Caco-2 (cell line): ENCODE measurements around the gene CLEC4G. TPM values are rescaled to one million over a fixed set of nuclear protein-coding genes. Genes with fewer than 3 reads are reported as not detected.
A peak's percentile ranks its signal among the peaks of the same experiment; 100 is the strongest.

Experiments used
- BruUV-seq: library from RNA; stranded (reverse); fragments of 400-500 nt; replicated peaks from 2 replicates; lab custom pipeline; 2021; lab: Mats Ljungman, UMichigan
- CTCF ChIA-PET: fragments of 300-600 bp; sonication (Branson Sonifier 250); formaldehyde crosslinking; loops from one replicate; lab custom pipeline; 2022; ENCODE audit warnings: antibody characterized with exemption; lab: Charles Lee
- POLR2A ChIA-PET: fragments of 300-600 bp; sonication (Branson Sonifier 250); formaldehyde crosslinking; loops from one replicate; lab custom pipeline; 2022; ENCODE audit warnings: antibody characterized with exemption; lab: Charles Lee
- DNase-seq, 2 experiments: peaks; one replicate each; pipeline versions ENCODE4 v3.0.0 to v3.0.0-alpha.2; 2020 to 2022
- H3K27me3 ChIP-seq: replicated peaks from 2 replicates; pipeline ENCODE4 v1.6.0; 2011; ENCODE audit warnings: low read length; ENCODE audit not compliant: control insufficient read depth, insufficient read depth
- H3K36me3 ChIP-seq: 2 replicates; pipeline ENCODE4 v1.5.1; 2011; ENCODE audit warnings: low read length; ENCODE audit not compliant: control insufficient read depth, insufficient read depth
- H3K4me1 ChIP-seq: fragments of 250-450 bp; sonication (Bioruptor Pico); 2 replicates; pipeline ENCODE4 v1.5.1; 2020; ENCODE audit warnings: mild to moderate bottlenecking
- H3K4me3 ChIP-seq: 2 replicates; pipeline ENCODE4 v1.5.1; 2011; ENCODE audit warnings: low read depth, mild to moderate bottlenecking, control low read depth, low read length
- H3K9me3 ChIP-seq: fragments of 250-450 bp; sonication (Bioruptor Pico); 2 replicates; pipeline ENCODE4 v1.5.1; 2020; ENCODE audit warnings: mild to moderate bottlenecking, moderate library complexity
- H3K27ac Mint-ChIP-seq: one replicate; pipeline ENCODE4 v1.8.0; 2022; ENCODE audit warnings: mixed read lengths; ENCODE audit not compliant: unreplicated experiment
- H3K27me3 Mint-ChIP-seq: one replicate; pipeline ENCODE4 v1.8.0; 2022; ENCODE audit warnings: mixed read lengths; ENCODE audit not compliant: insufficient read depth, unreplicated experiment
- H3K36me3 Mint-ChIP-seq: one replicate; pipeline ENCODE4 v1.8.0; 2022; ENCODE audit warnings: mild to moderate bottlenecking, mixed read lengths; ENCODE audit not compliant: insufficient read depth, unreplicated experiment
- H3K4me1 Mint-ChIP-seq: one replicate; pipeline ENCODE4 v1.8.0; 2022; ENCODE audit warnings: low read depth, mixed read lengths; ENCODE audit not compliant: unreplicated experiment
- H3K4me3 Mint-ChIP-seq: one replicate; pipeline ENCODE4 v1.8.0; 2022; ENCODE audit warnings: mild to moderate bottlenecking, moderate library complexity, mixed read lengths; ENCODE audit not compliant: unreplicated experiment
- H3K9me3 Mint-ChIP-seq: one replicate; pipeline ENCODE4 v1.8.0; 2022; ENCODE audit warnings: mixed read lengths; ENCODE audit not compliant: unreplicated experiment
- CTCF ChIP-seq, 2 experiments: fragments of 200-600 bp in 1 of 2; IDR thresholded peaks; 1 replicate in 1 of 2; 2 replicates in 1 of 2; pipeline versions ENCODE4 v1.5.1 to v1.8.0; 2011 to 2022; ENCODE audit warnings: antibody characterized with exemption in 1 of 2, control low read depth in 1 of 2, inconsistent platforms in 1 of 2, low read depth in 1 of 2, low read length in 1 of 2, mild to moderate bottlenecking in 1 of 2, moderate library complexity in 1 of 2; ENCODE audit not compliant: insufficient read depth in 1 of 2, severe bottlenecking in 1 of 2, unreplicated experiment in 1 of 2
- intact Hi-C: fragments of 100-400 bp; cut with micrococcal nuclease; formaldehyde crosslinking; loops from one replicate; pipeline ENCODE4 v1.10.0; 2022; ENCODE audit not compliant: unreplicated experiment
- total RNA-seq: library from RNA; stranded (reverse); gene quantifications from 2 replicates; pipeline ENCODE4 v1.2.3, GENCODE V29; 2022

CLEC4G gene
- total RNA-seq, 1 experiment from 2014 or later, result not detected

DNA sequence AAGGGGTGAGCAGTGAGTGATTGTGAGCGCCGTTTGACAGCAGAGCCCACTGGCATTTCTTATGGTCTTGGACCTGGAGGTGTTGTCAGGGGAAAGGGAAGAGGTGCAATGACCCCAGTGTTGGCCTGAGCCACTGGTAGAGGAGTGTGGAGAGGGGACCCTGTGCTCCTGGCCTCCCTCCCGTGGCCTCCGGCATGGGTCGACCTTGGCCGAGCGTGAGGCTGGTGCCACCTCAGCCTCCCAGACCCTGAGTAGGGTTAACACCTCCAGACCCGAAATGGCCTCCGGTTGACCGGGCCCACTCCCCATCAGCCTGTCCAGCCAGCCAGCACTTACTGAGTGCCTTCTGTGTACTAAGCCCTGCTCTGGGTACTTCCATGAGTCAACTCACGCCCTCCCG, 44.7 kb downstream of the CLEC4G start:
- ChIA-PET POLR2A (no interaction called here), CTCF (no interaction called here)
- TF ChIP-seq CTCF (IDR thresholded peaks at IDR 0.05; ENCODE audit: insufficient read depth in 1 of 2, low read depth in 1 of 2, low read length in 1 of 2, severe bottlenecking in 1 of 2, unreplicated experiment in 1 of 2), result no peak
- H3K36me3 Mint-ChIP-seq, result peaks cover 16% of the 10 kb centered on the region
- no peak for DNase-seq
- no peaks in the 10 kb centered on the region for H3K27me3 ChIP-seq
- no peak overlapping the region for H3K4me3 ChIP-seq
- H3K36me3 ChIP-seq, result no peaks in the 10 kb centered on the region
- H3K27me3 Mint-ChIP-seq, result no peaks in the 10 kb centered on the region
- peaks cover 9% of the 10 kb centered on the region for H3K4me1 Mint-ChIP-seq
- BruUV-seq, result no TSS peak
- no peak overlapping the region for H3K27ac Mint-ChIP-seq
- intact Hi-C loops, result no loop called here
- H3K4me1 ChIP-seq, result peaks cover 3% of the 10 kb centered on the region; the same call in 1 of the 2 replicates
- no peak overlapping the region for H3K4me3 Mint-ChIP-seq
- H3K9me3 ChIP-seq, result no peaks in the 10 kb centered on the region
- no peaks in the 10 kb centered on the region for H3K9me3 Mint-ChIP-seq

DNA sequence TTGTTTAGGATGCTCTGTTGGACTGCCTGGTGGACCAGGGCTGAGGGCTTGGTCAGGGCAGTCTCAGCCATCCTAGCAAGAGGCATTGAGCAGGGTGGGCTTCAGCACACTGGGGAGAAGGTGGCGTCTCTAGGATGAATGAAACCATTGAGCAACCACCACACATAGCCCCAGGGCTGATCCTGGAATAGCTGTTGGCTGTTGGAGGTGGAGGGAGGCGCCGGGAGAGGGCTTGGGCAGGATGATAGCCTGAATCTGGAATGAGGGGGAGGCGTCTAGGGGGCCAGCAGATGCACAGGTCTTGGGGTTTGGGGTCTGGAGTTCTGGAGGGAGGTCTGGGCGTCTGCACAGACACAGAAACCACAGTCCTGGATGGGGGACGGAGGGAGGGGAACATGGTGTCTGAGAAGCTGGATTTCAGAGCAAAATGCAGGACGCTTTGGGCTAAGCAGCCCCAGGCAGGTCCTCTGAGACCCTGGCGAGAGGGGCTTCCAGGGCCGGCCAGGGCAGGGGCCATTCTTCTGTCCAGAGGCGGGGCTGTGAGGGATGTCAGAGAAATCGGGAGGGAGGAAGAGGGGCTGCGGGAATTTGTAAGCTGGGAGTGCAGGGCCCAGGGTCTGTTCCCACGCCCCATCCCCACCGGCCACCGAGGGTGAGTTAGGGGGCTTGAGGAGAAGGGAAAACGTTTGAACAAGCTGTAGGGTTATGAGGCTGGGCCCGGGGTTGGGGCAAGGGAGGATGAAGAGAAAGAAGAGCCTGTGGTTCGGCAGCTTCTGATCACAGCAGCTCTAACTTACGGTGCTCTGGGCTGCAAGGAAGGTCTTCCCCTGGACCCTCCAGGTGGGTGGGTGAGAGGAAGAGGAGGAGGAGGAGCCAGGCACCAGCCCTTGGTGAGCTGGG, 46.1 kb downstream of the CLEC4G start:
- no peak overlapping the region for H3K4me3 Mint-ChIP-seq
- intact Hi-C loops, result no loop called here
- H3K27me3 ChIP-seq, result no peaks in the 10 kb centered on the region
- BruUV-seq, result no TSS peak
- peak overlapping the region; percentile 65 for H3K27ac Mint-ChIP-seq
- no peaks in the 10 kb centered on the region for H3K27me3 Mint-ChIP-seq
- H3K4me1 ChIP-seq, result peaks cover 10% of the 10 kb centered on the region; the same call in 1 of the 2 replicates
- H3K9me3 Mint-ChIP-seq, result no peaks in the 10 kb centered on the region
- peaks cover 9% of the 10 kb centered on the region for H3K4me1 Mint-ChIP-seq
- TF ChIP-seq CTCF (IDR thresholded peaks at IDR 0.05; ENCODE audit: insufficient read depth in 1 of 2, low read depth in 1 of 2, low read length in 1 of 2, severe bottlenecking in 1 of 2, unreplicated experiment in 1 of 2), result no peak
- POLR2A ChIA-PET, result no interaction called here
- H3K9me3 ChIP-seq, result no peaks in the 10 kb centered on the region
- H3K36me3 Mint-ChIP-seq, result peaks cover 16% of the 10 kb centered on the region
- CTCF ChIA-PET, result interaction anchor here (0.9 kb wide), 1 partner anchor 114 kb away, joined by 4 read pairs; no protein-coding TSS in a partner anchor
- H3K36me3 ChIP-seq, result no peaks in the 10 kb centered on the region
- H3K4me3 ChIP-seq, result no peak overlapping the region
- peak in 1 of 2 experiments; percentile 16 for DNase-seq

- intact Hi-C loops, result no loop called here
- BruUV-seq, result TSS peak; percentile 72
- Mint-ChIP-seq H3K27ac (peak overlapping the region; percentile 77), H3K27me3 (no peaks in the 10 kb centered on the region), H3K36me3 (peaks cover 16% of the 10 kb centered on the region), H3K4me3 (peak overlapping the region; percentile 82), H3K9me3 (no peaks in the 10 kb centered on the region), H3K4me1 (peaks cover 9% of the 10 kb centered on the region)
- Histone ChIP-seq H3K4me3 (no peak overlapping the region), H3K4me1 (peaks cover 13% of the 10 kb centered on the region; the same call in 1 of the 2 replicates), H3K27me3 (no peaks in the 10 kb centered on the region), H3K9me3 (no peaks in the 10 kb centered on the region), H3K36me3 (no peaks in the 10 kb centered on the region)
- DNase-seq, result no peak
- CTCF ChIA-PET, result no interaction called here
- POLR2A ChIA-PET, result no interaction called here
- TF ChIP-seq CTCF (IDR thresholded peaks at IDR 0.05; ENCODE audit: insufficient read depth in 1 of 2, low read depth in 1 of 2, low read length in 1 of 2, severe bottlenecking in 1 of 2, unreplicated experiment in 1 of 2), result no peak
Observed at GRCh38 chr19:7682175-7682855, 49.6 kb downstream of the CLEC4G start.
